Sigmoid colon (tissue), 4 donors: ENCODE measurements around the gene ZNF462.

Source experiments
- POLR2A ChIP-seq, 2 donors: fragments of 450-650 bp; IDR thresholded peaks; one replicate each; pipeline ENCODE4 v1.6.1; 2016; ENCODE audit warnings: antibody characterized with exemption in 2 of 2, mild to moderate bottlenecking in 2 of 2, moderate library complexity in 2 of 2
- POLR2AphosphoS5 ChIP-seq, 4 donors: sonication (generic); formaldehyde crosslinking; IDR thresholded peaks; one replicate each; pipeline ENCODE4 v1.6.1; 2017; ENCODE audit warnings: antibody characterized with exemption in 4 of 4

GRCh38 chr9:106932178-106932577 is 69.2 kb downstream of the ZNF462 start:
- no peak for TF ChIP-seq POLR2AphosphoS5 (IDR thresholded peaks at IDR 0.05)
- no peak for TF ChIP-seq POLR2A (IDR thresholded peaks at IDR 0.05)
